ENCODE results near the gene RNF17. TPM values are rescaled to one million over a fixed set of nuclear protein-coding genes. Genes with fewer than 3 reads are reported as not detected.
"Not testable (repeated sequence)": the region's sequence is repeated elsewhere in the genome, so short reads cannot be mapped to it uniquely, and the experiment has no call there.

The RNF17 gene
- total RNA-seq, 8 experiments from 2014 or later, result 0.05 to 0.87 TPM; not detected in 6

DNA sequence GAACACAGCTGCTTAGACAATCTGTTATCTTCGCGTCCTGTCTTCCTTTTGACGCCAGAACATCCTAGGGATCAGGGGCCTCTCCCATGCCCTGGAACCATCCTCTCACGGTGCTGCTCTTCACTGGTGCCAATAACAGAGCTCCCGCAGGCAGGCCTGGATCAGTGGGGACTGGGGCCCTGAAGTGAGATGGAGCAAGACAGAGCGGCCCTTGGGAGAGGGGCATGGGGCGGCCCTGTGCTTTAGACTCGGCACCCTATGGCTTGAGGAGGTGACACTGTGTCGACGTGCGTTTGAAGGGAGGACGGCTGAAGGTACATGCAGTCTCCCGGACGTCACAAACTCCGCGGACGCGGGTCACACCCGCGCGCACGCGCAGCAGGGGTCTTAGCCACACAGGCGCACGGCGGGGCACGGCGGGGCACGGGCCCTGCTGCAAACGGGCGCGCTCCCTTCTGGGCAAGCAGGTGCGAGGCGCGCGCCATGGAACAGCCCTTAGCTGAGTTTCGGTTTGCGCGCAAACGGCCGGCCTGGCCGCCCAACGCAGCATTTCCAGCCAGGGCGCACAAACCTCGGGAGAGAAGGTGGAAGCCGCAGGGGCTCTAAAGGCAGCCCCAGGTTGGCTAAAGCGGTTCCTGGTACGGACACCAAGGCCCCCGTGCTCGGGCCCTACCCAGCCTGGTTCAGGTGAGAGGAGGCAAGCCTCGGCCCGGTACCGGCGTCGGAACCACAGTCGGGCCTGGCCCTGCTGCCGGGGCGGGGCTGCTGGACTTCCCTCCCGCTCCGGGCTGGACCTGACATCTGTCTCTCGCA, 16.5 kb upstream of the RNF17 start:
- 2 to 8% (median 5%) methylated on average over 4 to 12 of the region's 61 CpGs; no CpG with 5 or more reads in 6 of the 10 experiments for WGBS, 10 experiments
- peak; percentile 34 to 74 (median 60) for ATAC-seq (replicated peaks in 6 of 8)
- Histone ChIP-seq H3K4me1 (replicated peaks in 1 of 2) (peaks cover 4% of the 10 kb centered on the region in 2 donors), H3K4me3 (peak overlapping the region; percentile 32 to 38 (median 33)), H3K27ac (no peak overlapping the region)
- in situ Hi-C loops (cut with MboI; ENCODE audit: low pct_unique_long_range_greater_than_20kb in 2 of 9, low sequenced_read_pairs in 9 of 9, unreplicated experiment in 9 of 9), result loop anchor here in 1 of 9 experiments (25.0 kb wide), 1 partner anchor 240 kb away; no protein-coding TSS in a partner anchor

DNA sequence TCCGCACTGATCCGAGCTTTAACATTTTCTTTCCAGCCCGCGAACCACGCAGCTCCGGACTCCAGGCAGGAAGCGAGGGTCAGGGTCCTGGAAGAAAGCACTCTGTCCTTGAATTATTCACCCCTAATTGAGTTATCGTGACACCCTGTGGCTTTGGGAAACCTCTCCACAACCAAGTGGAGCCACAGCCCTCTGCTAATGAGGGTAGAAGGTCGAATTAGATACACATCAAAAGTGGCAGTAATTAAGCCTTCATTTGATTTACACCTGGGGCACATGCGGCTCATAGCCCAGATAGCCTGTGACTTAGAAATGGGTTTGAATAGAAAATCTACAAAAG, 15.9 kb upstream of the RNF17 start:
- H3K27ac ChIP-seq, result no peak overlapping the region
- H3K4me1 ChIP-seq (replicated peaks in 1 of 2), result peaks cover 4% of the 10 kb centered on the region in 2 donors
- ATAC-seq (replicated peaks in 6 of 8), result peak in 3 of 8 experiments; percentile 11 to 31 (median 28)
- H3K4me3 ChIP-seq, result peak overlapping the region; percentile 32 to 38 (median 33)
- 0 to 67% (median 11%) methylated on average over 1 to 7 of the region's 10 CpGs; no CpG with 5 or more reads in 3 of the 10 experiments for WGBS, 10 experiments
- in situ Hi-C loops (cut with MboI; ENCODE audit: low pct_unique_long_range_greater_than_20kb in 2 of 9, low sequenced_read_pairs in 9 of 9, unreplicated experiment in 9 of 9), result loop anchor here in 1 of 9 experiments (25.0 kb wide), 1 partner anchor 239 kb away; no protein-coding TSS in a partner anchor

DNA sequence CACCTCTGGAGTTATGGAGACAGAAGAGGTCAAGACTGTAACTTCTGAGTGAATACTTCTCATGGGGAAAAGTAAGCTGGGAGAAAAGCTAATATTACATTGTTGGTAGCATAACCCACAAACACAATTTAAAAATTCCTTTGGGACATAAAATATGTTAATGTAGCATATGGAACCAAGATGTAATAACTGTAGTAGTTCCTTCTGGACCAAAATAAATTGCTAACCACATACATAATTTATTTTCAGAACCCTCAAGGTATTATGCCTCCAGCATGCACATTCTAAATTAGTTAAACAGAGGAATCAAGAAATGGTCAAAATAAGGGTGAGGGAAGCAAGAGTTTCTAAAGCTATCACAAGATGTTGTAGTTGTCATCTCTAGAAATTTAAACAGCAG, 4.8 kb upstream of the RNF17 start:
- in situ Hi-C loops (cut with MboI; ENCODE audit: low pct_unique_long_range_greater_than_20kb in 2 of 9, low sequenced_read_pairs in 9 of 9, unreplicated experiment in 9 of 9), result no loop called here
- Histone ChIP-seq H3K4me1 (replicated peaks in 1 of 2) (no peaks in the 10 kb centered on the region), H3K4me3 (no peak overlapping the region), H3K27ac (no peak overlapping the region)
- ATAC-seq (replicated peaks in 6 of 8), result peak in 3 of 8 experiments; percentile 78 to 93 (median 92)

DNA sequence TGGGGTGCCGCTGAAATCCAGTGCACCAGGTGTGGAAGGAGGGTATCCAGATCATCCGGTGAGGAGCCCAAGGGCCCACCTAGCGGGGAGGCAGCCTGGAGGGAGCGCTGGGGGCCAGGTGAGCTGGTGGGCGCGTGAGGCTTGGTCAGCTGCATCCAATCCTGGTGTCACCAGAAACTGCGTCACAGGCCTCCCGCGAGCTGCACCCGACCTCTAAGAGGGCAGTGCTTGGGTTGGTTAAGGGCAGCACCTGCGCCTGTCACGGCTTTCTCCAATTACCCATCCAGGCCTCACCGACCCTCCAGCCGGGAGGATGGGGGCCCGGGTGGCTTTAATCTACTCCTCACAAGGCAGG, 284 bp downstream of the RNF17 start:
- Histone ChIP-seq H3K4me1 (replicated peaks in 1 of 2) (no peaks in the 10 kb centered on the region), H3K27ac (no peak overlapping the region), H3K4me3 (no peak overlapping the region)
- 49 to 99% (median 80%) methylated on average over 1 to 9 of the region's 15 CpGs; no CpG with 5 or more reads in 7 of the 10 experiments for WGBS, 10 experiments
- ATAC-seq (replicated peaks in 6 of 8), result no peak
- in situ Hi-C loops (cut with MboI; ENCODE audit: low pct_unique_long_range_greater_than_20kb in 2 of 9, low sequenced_read_pairs in 9 of 9, unreplicated experiment in 9 of 9), result no loop called here

DNA sequence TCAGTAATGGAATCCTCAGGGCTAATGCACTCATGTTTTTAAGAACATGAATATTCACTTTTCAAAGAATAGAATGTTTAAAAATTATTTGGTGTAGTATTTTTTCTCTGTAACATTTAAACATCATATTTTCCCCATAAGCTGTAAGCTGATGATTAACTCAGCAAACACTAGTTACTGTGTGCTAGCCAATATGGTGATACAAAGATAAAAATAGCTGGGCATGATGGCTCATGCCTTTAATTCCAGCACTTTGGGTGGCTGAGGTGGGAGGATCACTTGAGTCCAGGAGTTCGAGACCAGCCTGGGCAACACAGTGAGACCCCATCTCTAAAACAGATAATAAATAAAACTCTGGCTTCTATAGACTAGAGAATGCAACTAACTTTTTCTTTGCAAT, 13.2 kb downstream of the RNF17 start:
- Histone ChIP-seq H3K4me3 (no peak overlapping the region), H3K4me1 (replicated peaks in 1 of 2) (no peaks in the 10 kb centered on the region), H3K27ac (no peak overlapping the region)
- no peak for ATAC-seq (replicated peaks in 6 of 8)
- in situ Hi-C loops (cut with MboI; ENCODE audit: low pct_unique_long_range_greater_than_20kb in 2 of 9, low sequenced_read_pairs in 9 of 9, unreplicated experiment in 9 of 9), result no loop called here
- WGBS, 10 experiments, result 56 to 100% (median 80%) methylated on average over 1 of the region's 1 CpG; no CpG with 5 or more reads in 5 of the 10 experiments

DNA sequence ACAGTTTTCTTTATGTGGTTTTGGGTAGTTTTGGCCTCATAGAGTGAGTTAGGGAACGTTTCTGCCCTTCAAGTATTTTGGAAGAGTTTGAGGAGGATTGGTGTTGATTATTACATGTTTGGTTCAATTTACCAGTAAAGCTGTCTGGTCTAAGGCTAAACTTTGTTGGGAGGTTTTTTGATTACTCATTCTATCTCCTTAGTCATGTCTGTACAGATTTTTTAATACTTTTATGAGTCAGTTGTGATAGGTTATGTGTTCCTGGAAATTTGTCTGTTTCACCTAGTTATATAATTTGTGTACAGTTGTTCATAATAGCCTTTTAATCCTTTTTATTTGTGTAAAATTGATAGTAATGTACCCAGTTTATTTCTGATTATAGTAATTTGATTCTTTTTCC, 20.4 kb downstream of the RNF17 start:
- Histone ChIP-seq H3K4me1 (replicated peaks in 1 of 2) (no peaks in the 10 kb centered on the region), H3K27ac (no peak overlapping the region), H3K4me3 (no peak overlapping the region)
- WGBS, 10 experiments, result 0 to 86% (median 30%) methylated on average over 1 of the region's 1 CpG; no CpG with 5 or more reads in 2 of the 10 experiments
- ATAC-seq (replicated peaks in 6 of 8), result no peak
- in situ Hi-C loops (cut with MboI; ENCODE audit: low pct_unique_long_range_greater_than_20kb in 2 of 9, low sequenced_read_pairs in 9 of 9, unreplicated experiment in 9 of 9), result no loop called here

DNA sequence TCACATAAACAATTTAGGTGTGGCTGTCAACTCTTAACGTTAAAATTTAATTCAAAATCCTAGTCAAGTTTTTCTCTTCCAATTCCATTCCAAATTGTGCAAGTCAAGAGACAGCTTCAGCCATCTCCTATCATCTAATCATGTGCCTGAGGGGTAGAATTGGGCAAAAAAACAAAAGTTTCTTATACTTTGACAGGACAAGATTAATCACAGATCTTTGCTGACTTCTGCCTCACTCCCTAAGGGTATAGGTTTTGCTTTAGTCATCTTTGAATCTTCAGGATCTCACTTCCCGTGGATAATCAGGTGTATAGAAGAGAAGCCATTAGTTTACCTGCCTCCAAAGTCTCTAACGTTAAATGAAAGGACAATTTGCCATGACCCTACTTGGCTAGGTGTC, 24.6 kb downstream of the RNF17 start:
- WGBS, 10 experiments, result 0 to 93% (median 71%) methylated on average over 1 to 3 of the region's 3 CpGs
- Histone ChIP-seq H3K27ac (no peak overlapping the region), H3K4me3 (no peak overlapping the region), H3K4me1 (replicated peaks in 1 of 2) (no peaks in the 10 kb centered on the region)
- in situ Hi-C loops (cut with MboI; ENCODE audit: low pct_unique_long_range_greater_than_20kb in 2 of 9, low sequenced_read_pairs in 9 of 9, unreplicated experiment in 9 of 9), result no loop called here
- no peak for ATAC-seq (replicated peaks in 6 of 8)

DNA sequence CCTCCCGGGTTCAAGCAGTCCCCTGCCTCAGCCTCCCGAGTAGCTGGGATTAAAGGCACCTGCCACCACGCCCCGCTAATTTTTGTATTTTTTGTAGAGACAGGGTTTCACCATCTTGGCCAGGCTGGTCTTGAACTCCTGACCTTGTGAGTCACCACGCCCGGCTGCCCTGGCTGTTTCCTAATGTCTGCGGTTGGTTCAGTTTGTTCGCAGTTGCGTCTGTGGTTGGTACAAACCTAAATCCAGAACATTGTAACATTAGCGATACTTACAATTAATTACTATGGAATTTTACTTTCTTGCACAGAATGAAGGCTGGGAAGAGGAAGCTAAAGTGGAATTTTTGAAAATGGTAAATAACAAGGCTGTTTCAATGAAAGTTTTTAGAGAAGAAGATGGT, 38.1 kb downstream of the RNF17 start:
- no peak for ATAC-seq (replicated peaks in 6 of 8)
- 42 to 100% (median 81%) methylated on average over 1 to 8 of the region's 10 CpGs; no CpG with 5 or more reads in 2 of the 10 experiments for whole genome bisulfite sequencing, 10 experiments
- Histone ChIP-seq H3K27ac (no peak overlapping the region), H3K4me1 (replicated peaks in 1 of 2) (no peaks in the 10 kb centered on the region), H3K4me3 (no peak overlapping the region)
- in situ Hi-C loops (cut with MboI; ENCODE audit: low pct_unique_long_range_greater_than_20kb in 2 of 9, low sequenced_read_pairs in 9 of 9, unreplicated experiment in 9 of 9), result no loop called here

DNA sequence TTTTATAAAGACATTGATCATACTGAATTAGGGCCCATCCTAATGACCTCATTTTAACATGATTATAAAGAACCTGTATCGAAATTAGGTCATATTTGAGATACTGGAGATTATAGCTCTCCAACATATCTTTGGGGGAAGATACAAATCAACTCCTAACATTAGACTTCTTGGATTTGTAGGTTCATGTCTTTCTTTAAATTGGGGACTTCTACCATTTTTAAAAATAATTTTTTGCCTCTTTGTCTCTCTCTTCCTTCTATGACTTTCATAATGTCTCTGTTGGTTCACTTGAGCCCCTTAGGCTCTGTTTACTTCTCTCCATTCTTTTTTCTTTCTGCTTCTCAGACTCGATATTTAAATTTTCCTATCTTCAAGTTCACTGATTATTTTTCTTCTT, 57.2 kb downstream of the RNF17 start:
- in situ Hi-C loops (cut with MboI; ENCODE audit: low pct_unique_long_range_greater_than_20kb in 2 of 9, low sequenced_read_pairs in 9 of 9, unreplicated experiment in 9 of 9), result no loop called here

DNA sequence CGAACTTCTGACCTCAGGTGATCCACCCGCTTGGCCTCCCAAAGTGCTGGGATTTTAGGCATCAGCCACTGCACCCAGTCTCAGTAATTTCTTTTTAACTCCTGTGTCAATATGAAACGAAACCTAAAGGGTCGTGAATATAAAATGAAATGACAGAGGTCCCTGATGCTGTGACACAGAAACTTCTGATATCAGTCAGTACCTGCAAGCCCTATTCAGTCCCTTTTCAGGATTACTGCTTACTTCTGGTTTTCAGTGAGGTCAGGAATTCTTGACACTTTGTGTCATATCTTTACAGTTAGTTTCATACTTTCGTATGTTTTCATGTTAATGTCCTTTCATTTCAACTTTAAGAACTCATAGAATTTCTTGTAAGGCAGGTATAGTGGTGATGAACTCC, 58.7 kb downstream of the RNF17 start:
- no peak for ATAC-seq (replicated peaks in 6 of 8)
- Histone ChIP-seq H3K4me1 (replicated peaks in 1 of 2) (no peaks in the 10 kb centered on the region), H3K27ac (no peak overlapping the region), H3K4me3 (no peak overlapping the region)
- WGBS, 10 experiments, result 17 to 95% (median 75%) methylated on average over 1 to 5 of the region's 5 CpGs; no CpG with 5 or more reads in 3 of the 10 experiments
- in situ Hi-C loops (cut with MboI; ENCODE audit: low pct_unique_long_range_greater_than_20kb in 2 of 9, low sequenced_read_pairs in 9 of 9, unreplicated experiment in 9 of 9), result no loop called here

More for the DNA sequence above, 57.2 kb downstream of the RNF17 start:
- Histone ChIP-seq H3K4me3 (no peak overlapping the region), H3K4me1 (replicated peaks in 1 of 2) (no peaks in the 10 kb centered on the region), H3K27ac (no peak overlapping the region)
- 3 to 89% (median 69%) methylated on average over 1 to 2 of the region's 2 CpGs; no CpG with 5 or more reads in 1 of the 10 experiments for WGBS, 10 experiments
- ATAC-seq (replicated peaks in 6 of 8), result no peak

DNA sequence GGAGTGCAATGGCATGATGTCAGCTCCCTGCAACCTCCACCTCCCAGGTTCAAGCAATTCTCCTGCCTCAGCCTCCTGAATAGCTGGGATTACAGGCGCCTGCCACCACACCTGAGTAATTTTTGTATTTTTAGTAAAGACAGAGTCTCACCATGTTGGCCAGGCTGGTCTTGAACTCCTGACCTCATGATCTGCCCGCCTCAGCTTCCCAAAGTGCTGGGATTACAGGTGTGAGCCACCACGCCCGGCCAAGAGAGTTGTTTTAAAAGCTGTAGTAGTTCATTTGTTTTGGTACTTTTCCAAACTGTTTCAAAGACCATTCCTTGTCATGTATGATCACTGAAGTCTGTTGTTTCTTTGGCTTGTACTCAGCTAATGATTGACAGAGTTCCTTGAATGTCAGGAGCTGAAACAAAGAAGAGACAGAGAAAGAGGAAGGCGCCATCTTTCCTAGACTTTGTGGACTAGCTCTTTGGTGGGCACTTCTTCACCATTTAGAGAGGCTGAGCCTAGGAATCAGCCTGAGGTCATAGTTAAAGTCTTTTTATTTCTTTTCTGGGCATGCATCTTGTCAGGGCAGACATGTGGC, 59.2 kb downstream of the RNF17 start:
- H3K27ac ChIP-seq; in situ Hi-C loops (cut with MboI; ENCODE audit: low pct_unique_long_range_greater_than_20kb in 2 of 9, low sequenced_read_pairs in 9 of 9, unreplicated experiment in 9 of 9); ATAC-seq (replicated peaks in 6 of 8); H3K4me1 ChIP-seq (replicated peaks in 1 of 2); H3K4me3 ChIP-seq: not testable (repeated sequence)
- WGBS, 10 experiments, result 0 to 100% (median 76%) methylated on average over 1 to 4 of the region's 5 CpGs; no CpG with 5 or more reads in 3 of the 10 experiments

DNA sequence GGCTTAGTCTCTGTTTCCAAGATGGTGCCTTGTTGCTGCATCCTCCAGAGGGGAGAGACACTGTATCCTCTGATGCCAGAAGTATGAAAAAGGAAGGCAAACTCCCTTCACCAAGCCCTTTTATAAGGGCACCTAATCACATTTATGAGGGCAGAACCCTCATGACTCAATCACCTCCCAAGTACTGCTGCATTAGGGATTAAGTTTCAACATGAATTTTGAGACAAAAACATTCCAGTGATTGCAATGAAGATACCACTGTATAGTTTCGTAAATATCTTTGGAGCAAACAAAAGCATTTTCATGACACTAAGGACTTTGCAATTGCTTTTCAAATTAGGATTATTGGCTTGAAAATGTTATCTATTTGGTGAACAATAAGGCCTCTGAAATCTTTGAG, 63.8 kb downstream of the RNF17 start:
- no peak overlapping the region for H3K4me3 ChIP-seq
- WGBS, 10 experiments, result 6 to 100% (median 91%) methylated on average over 1 of the region's 1 CpG; no CpG with 5 or more reads in 3 of the 10 experiments
- ATAC-seq (replicated peaks in 6 of 8), result no peak
- H3K4me1 ChIP-seq (replicated peaks in 1 of 2), result no peaks in the 10 kb centered on the region
- in situ Hi-C loops (cut with MboI; ENCODE audit: low pct_unique_long_range_greater_than_20kb in 2 of 9, low sequenced_read_pairs in 9 of 9, unreplicated experiment in 9 of 9), result no loop called here
- no peak overlapping the region for H3K27ac ChIP-seq

DNA sequence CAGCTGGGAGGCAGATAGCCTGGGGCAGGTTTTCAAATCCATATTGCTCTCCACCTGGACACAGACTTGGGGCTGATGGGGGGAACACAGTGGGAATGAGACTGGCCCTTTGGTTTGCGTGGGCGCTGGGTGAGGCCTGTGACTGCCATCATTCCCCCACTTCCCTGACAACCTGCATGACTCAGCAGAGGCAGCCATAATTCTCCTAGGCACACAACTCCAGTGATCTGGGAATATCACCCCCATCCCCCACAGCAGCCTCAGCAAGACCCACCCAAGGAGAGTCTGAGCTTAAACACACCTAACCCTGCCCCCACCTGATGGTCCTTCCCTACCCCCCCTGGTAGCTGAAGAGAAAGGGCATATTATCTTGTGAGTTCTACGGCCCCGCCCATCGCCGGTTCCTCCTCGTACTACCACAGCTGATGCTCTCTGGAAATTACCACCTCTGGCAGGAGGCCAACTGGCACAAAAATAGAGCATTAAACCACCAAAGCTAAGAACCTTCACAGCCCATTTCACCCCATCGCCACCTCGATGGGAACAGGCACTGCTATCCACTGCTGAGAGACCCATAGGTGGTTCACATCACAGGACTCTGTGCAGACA, 71.0 kb downstream of the RNF17 start:
- WGBS, 10 experiments, result 81 to 100% (median 92%) methylated on average over 2 to 5 of the region's 9 CpGs; no CpG with 5 or more reads in 5 of the 10 experiments
- in situ Hi-C loops (cut with MboI; ENCODE audit: low pct_unique_long_range_greater_than_20kb in 2 of 9, low sequenced_read_pairs in 9 of 9, unreplicated experiment in 9 of 9), result no loop called here
- ATAC-seq (replicated peaks in 6 of 8), result no peak

More for the DNA sequence above, 71.0 kb downstream of the RNF17 start:
- no peak overlapping the region for H3K27ac ChIP-seq
- no peaks in the 10 kb centered on the region for H3K4me1 ChIP-seq (replicated peaks in 1 of 2)
- no peak overlapping the region for H3K4me3 ChIP-seq

Data from motor neuron (in vitro differentiated cells).